IPS DF 19.7 (cell line): ENCODE measurements around the gene FAIM2.
"Not testable (repeated sequence)": the region's sequence is repeated elsewhere in the genome, so short reads cannot be mapped to it uniquely, and the experiment has no call there.

Experiments
- DNase-seq: peaks from one replicate; pipeline ENCODE4 v3.0.0-alpha.2; 2013; ENCODE audit warnings: low read depth, low spot score

Gene FAIM2

GRCh38 chr12:49864798-49865090 lies 39.0 kb downstream of the FAIM2 start:
- no peak for DNase-seq

- DNase-seq: no peak
These were observed 39.5 kb downstream of the FAIM2 start for GRCh38 chr12:49863946-49864797.

- not testable (repeated sequence) for DNase-seq
These were observed 42.8 kb downstream of the FAIM2 start for GRCh38 chr12:49860921-49861320.

GRCh38 chr12:49855890-49856289 lies 47.8 kb downstream of the FAIM2 start:
- DNase-seq: not testable (repeated sequence)

- DNase-seq: no peak
These were observed 48.7 kb downstream of the FAIM2 start for GRCh38 chr12:49854976-49855375.

GRCh38 chr12:49853671-49854070 lies 50.0 kb downstream of the FAIM2 start:
- no peak for DNase-seq

GRCh38 chr12:49847161-49847560 lies 56.5 kb downstream of the FAIM2 start:
- no peak for DNase-seq

- no peak for DNase-seq
These were observed 57.7 kb downstream of the FAIM2 start for GRCh38 chr12:49846032-49846431.

- no peak for DNase-seq
These were observed 59.7 kb downstream of the FAIM2 start for GRCh38 chr12:49843876-49844437.

- DNase-seq: no peak
These were observed 60.3 kb downstream of the FAIM2 start for GRCh38 chr12:49843411-49843810.

- no peak for DNase-seq
These were observed 61.0 kb downstream of the FAIM2 start, which contains the start of gene BCDIN3D for GRCh38 chr12:49842519-49843352. TSS of gene BCDIN3D (minus strand) at chr12:49843106. CDS start at chr12:49843087, 19 bp downstream.

- no peak for DNase-seq
These were observed 64.6 kb downstream of the FAIM2 start for GRCh38 chr12:49838973-49839633.

GRCh38 chr12:49832836-49833421 lies 70.8 kb downstream of the FAIM2 start:
- no peak for DNase-seq

GRCh38 chr12:49831717-49832116 lies 72.0 kb downstream of the FAIM2 start:
- DNase-seq: no peak

GRCh38 chr12:49828133-49829091 lies 75.3 kb downstream of the FAIM2 start, which contains the start of gene NCKAP5L:
TSS of gene NCKAP5L (minus strand) at chr12:49828413. CDS start at chr12:49804044, 24,369 bp downstream.
- DNase-seq: no peak

- no peak for DNase-seq
These were observed 76.2 kb downstream of the FAIM2 start for GRCh38 chr12:49827401-49828099.

- DNase-seq: no peak
These were observed 76.7 kb downstream of the FAIM2 start for GRCh38 chr12:49827051-49827400.

- no peak for DNase-seq
These were observed 77.7 kb downstream of the FAIM2 start for GRCh38 chr12:49825971-49826421.

GRCh38 chr12:49825360-49825970 lies 78.2 kb downstream of the FAIM2 start:
- no peak for DNase-seq
